Measurements from ENCODE around the gene SCAMP2. TPM values are rescaled to one million over a fixed set of nuclear protein-coding genes. Genes with fewer than 3 reads are reported as not detected.
"Not testable (repeated sequence)": the region's sequence is repeated elsewhere in the genome, so short reads cannot be mapped to it uniquely, and the experiment has no call there.

Gene SCAMP2
- 90.8 TPM for total RNA-seq

GRCh38 chr15:74873036-74873755, at the start of gene SCAMP2:
Gene SCAMP2, minus strand, starts transcription at chr15:74873365. Its CDS starts 110 bp downstream, at chr15:74873255.
- DNase-seq (ENCODE audit: low spot score in 2 of 2) = peak; percentile 84 to 97
- no peaks in the 10 kb centered on the region for H3K9me3 ChIP-seq
- no peaks in the 10 kb centered on the region for H3K36me3 ChIP-seq
- no peaks in the 10 kb centered on the region for H3K27me3 ChIP-seq
- intact Hi-C loops (cut with DNase I) = loop anchor here (1.0 to 2.0 kb wide), 3 partner anchors 16 to 34 kb away; partner anchors contain the start of genes FAM219B and ULK3
- peak within 1 kb of the TSS; percentile 83 to 94 for H3K27ac ChIP-seq
- H3K4me1 ChIP-seq = peaks cover 9 to 40% of the 10 kb centered on the region in 2 donors
- no peak for TF ChIP-seq CTCF (IDR thresholded peaks at IDR 0.05)
- H3K4me3 ChIP-seq = peak within 1 kb of the TSS; percentile 48 to 80

GRCh38 chr15:74920456-74920855, 47.3 kb upstream of the SCAMP2 start:
- no peak overlapping the region for H3K4me3 ChIP-seq
- no peaks in the 10 kb centered on the region for H3K4me1 ChIP-seq
- no peaks in the 10 kb centered on the region for H3K9me3 ChIP-seq
- H3K27me3 ChIP-seq = no peaks in the 10 kb centered on the region
- no peak overlapping the region for H3K27ac ChIP-seq
- peaks cover 66 to 86% of the 10 kb centered on the region in 2 donors for H3K36me3 ChIP-seq
- intact Hi-C loops (cut with DNase I) = no loop called here
- no peak for DNase-seq (ENCODE audit: low spot score in 2 of 2)
- no peak for TF ChIP-seq CTCF (IDR thresholded peaks at IDR 0.05)

GRCh38 chr15:74917676-74918075, 44.5 kb upstream of the SCAMP2 start:
- Histone ChIP-seq H3K36me3 (peaks cover 59 to 81% of the 10 kb centered on the region in 2 donors), H3K27ac (no peak overlapping the region), H3K4me1 (no peaks in the 10 kb centered on the region), H3K9me3 (no peaks in the 10 kb centered on the region), H3K4me3 (no peak overlapping the region), H3K27me3 (no peaks in the 10 kb centered on the region)
- no peak for TF ChIP-seq CTCF (IDR thresholded peaks at IDR 0.05)
- intact Hi-C loops (cut with DNase I) = no loop called here
- DNase-seq (ENCODE audit: low spot score in 2 of 2) = no peak

GRCh38 chr15:74913799-74914198, 40.6 kb upstream of the SCAMP2 start:
- H3K4me3 ChIP-seq; H3K9me3 ChIP-seq; DNase-seq (ENCODE audit: low spot score in 2 of 2); intact Hi-C loops (cut with DNase I); H3K27ac ChIP-seq; H3K4me1 ChIP-seq; H3K27me3 ChIP-seq: not testable (repeated sequence)
- peaks cover 29 to 48% of the 10 kb centered on the region in 2 donors for H3K36me3 ChIP-seq

- TF ChIP-seq CTCF (IDR thresholded peaks at IDR 0.05) = no peak
Measured at GRCh38 chr15:74913041-74913440, 39.9 kb upstream of the SCAMP2 start.

GRCh38 chr15:74908635-74909034, 35.5 kb upstream of the SCAMP2 start:
- intact Hi-C loops (cut with DNase I) = no loop called here
- Histone ChIP-seq H3K27ac (no peak overlapping the region), H3K4me3 (no peak overlapping the region), H3K27me3 (no peaks in the 10 kb centered on the region), H3K36me3 (peaks cover 5 to 17% of the 10 kb centered on the region in 2 donors), H3K9me3 (no peaks in the 10 kb centered on the region), H3K4me1 (peaks cover 8 to 18% of the 10 kb centered on the region in 2 donors)
- TF ChIP-seq CTCF (IDR thresholded peaks at IDR 0.05) = no peak
- DNase-seq (ENCODE audit: low spot score in 2 of 2) = no peak

More at GRCh38 chr15:74913041-74913440, 39.9 kb upstream of the SCAMP2 start:
- no peak overlapping the region for H3K4me3 ChIP-seq
- intact Hi-C loops (cut with DNase I) = no loop called here
- no peaks in the 10 kb centered on the region for H3K27me3 ChIP-seq
- H3K36me3 ChIP-seq = peaks cover 22 to 41% of the 10 kb centered on the region in 2 donors
- H3K9me3 ChIP-seq = no peaks in the 10 kb centered on the region
- no peaks in the 10 kb centered on the region for H3K4me1 ChIP-seq
- DNase-seq (ENCODE audit: low spot score in 2 of 2) = no peak
- H3K27ac ChIP-seq = no peak overlapping the region
